HFFc6 (cell line): Measurements from ENCODE around the gene SMIM33. TPM values are rescaled to one million over a fixed set of nuclear protein-coding genes. Genes with fewer than 3 reads are reported as not detected.
A peak's percentile ranks its signal among the peaks of the same experiment; 100 is the strongest.
"Not testable (repeated sequence)": the region's sequence is repeated elsewhere in the genome, so short reads cannot be mapped to it uniquely, and the experiment has no call there.

Experiments
- DNase-seq: peaks from one replicate; pipeline ENCODE4 v3.0.0-alpha.2; 2018
- H3K27ac Mint-ChIP-seq: 2 replicates; pipeline ENCODE4 v1.8.0; 2020; ENCODE audit warnings: mild to moderate bottlenecking, mixed read lengths
- H3K27me3 Mint-ChIP-seq: 2 replicates; pipeline ENCODE4 v1.8.0; 2021; ENCODE audit warnings: mild to moderate bottlenecking, moderate library complexity, mixed read lengths; ENCODE audit not compliant: insufficient read depth
- H3K36me3 Mint-ChIP-seq: 2 replicates; pipeline ENCODE4 v1.8.0; 2021; ENCODE audit warnings: low read depth, mixed read lengths
- H3K4me1 Mint-ChIP-seq: 2 replicates; pipeline ENCODE4 v1.8.0; 2020; ENCODE audit warnings: low read depth, mixed read lengths
- H3K4me3 Mint-ChIP-seq: 2 replicates; pipeline ENCODE4 v1.8.0; 2020; ENCODE audit warnings: mild to moderate bottlenecking, moderate library complexity, mixed read lengths
- H3K9me3 Mint-ChIP-seq: 2 replicates; pipeline ENCODE4 v1.8.0; 2020; ENCODE audit warnings: mild to moderate bottlenecking, mixed read lengths
- total RNA-seq, 6 experiments: library from RNA; stranded (reverse); fragmentation: NEBNext Ultra II Directional; extraction: Animal tissue kit (Norgen Biotek cat#: 25700); gene quantifications; 2 replicates in 1 of 6; 3 replicates in 5 of 6; pipeline ENCODE4 v1.2.3, GENCODE V29; 2021
- TF ChIP-seq, protein P1 (sequence below): fragments of 200-600 bp; sonication (generic); IDR thresholded peaks from 2 replicates; pipeline ENCODE4 v1.5.0; 2021; ENCODE audit warnings: antibody characterized with exemption, mild to moderate bottlenecking

SMIM33 gene
- total RNA-seq, 6 experiments from 2014 or later: not detected

DNA sequence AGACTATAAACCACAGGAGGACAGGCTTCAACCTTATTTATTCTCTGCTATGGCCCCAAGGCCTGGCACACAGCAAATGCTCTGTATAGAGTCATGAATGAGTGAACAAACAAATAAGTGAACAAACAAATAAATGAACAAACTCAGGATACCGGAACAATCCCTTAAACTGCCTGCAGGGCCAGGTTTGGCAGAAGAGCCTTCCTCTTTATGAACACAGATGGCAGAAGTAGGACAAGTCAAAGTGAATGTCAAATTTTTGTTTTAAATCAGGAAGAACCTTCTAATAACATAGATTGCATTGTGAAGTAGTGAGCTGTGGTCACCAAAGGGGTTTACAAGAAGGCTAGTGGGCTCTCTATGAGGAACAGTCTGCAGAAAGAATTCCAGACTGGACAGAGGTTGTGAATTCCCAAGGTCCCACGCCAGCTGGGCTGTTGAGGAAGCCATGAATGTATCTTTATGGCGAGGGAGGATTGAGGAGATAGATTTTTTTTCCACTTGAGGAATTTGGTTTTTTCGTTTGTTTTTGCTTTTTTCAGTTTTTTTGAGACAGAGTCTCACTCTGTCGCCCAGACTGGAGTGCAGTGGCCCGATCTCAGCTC is 42.1 kb downstream of the SMIM33 start:
- H3K4me3 Mint-ChIP-seq: no peak overlapping the region
- peaks cover 8% of the 10 kb centered on the region for H3K27me3 Mint-ChIP-seq
- H3K4me1 Mint-ChIP-seq: peaks cover 24% of the 10 kb centered on the region
- H3K36me3 Mint-ChIP-seq: peaks cover 6% of the 10 kb centered on the region; the same call in 1 of the 2 replicates
- TF ChIP-seq, protein P1, sequence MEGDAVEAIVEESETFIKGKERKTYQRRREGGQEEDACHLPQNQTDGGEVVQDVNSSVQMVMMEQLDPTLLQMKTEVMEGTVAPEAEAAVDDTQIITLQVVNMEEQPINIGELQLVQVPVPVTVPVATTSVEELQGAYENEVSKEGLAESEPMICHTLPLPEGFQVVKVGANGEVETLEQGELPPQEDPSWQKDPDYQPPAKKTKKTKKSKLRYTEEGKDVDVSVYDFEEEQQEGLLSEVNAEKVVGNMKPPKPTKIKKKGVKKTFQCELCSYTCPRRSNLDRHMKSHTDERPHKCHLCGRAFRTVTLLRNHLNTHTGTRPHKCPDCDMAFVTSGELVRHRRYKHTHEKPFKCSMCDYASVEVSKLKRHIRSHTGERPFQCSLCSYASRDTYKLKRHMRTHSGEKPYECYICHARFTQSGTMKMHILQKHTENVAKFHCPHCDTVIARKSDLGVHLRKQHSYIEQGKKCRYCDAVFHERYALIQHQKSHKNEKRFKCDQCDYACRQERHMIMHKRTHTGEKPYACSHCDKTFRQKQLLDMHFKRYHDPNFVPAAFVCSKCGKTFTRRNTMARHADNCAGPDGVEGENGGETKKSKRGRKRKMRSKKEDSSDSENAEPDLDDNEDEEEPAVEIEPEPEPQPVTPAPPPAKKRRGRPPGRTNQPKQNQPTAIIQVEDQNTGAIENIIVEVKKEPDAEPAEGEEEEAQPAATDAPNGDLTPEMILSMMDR: 0 out of 2 replicates have a peak, but pooled peaks have one; percentile 8
- no peaks in the 10 kb centered on the region for H3K9me3 Mint-ChIP-seq
- no peak overlapping the region for H3K27ac Mint-ChIP-seq
- peak; percentile 7 for DNase-seq

DNA sequence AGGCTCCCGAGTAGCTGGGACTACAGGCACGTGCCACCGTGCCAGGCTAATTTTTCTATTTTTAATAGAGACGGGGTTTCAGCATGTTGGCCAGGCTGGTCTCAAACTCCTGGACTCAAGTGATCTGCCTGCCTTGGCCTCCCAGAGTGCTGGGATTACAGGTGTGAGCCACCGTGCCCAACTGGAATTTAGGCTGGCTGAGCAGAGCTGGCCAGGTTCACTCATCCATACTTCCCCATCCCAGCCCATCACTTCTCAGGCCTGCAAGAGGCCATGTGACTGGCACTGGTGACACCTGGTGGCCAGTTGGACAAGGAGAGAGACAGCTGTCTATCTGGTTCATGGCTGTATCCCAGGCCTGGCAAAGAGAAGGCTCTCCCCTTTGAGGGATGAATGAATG is 42.6 kb downstream of the SMIM33 start:
- not testable (repeated sequence) for H3K36me3 Mint-ChIP-seq, H3K27ac Mint-ChIP-seq, H3K27me3 Mint-ChIP-seq, H3K9me3 Mint-ChIP-seq, H3K4me3 Mint-ChIP-seq
- peaks cover 29% of the 10 kb centered on the region for H3K4me1 Mint-ChIP-seq
- peak; percentile 72 for DNase-seq
- TF ChIP-seq, protein P1: peak; percentile 88

GRCh38 chr5:139513852-139514485 is 43.2 kb downstream of the SMIM33 start:
- Mint-ChIP-seq H3K36me3 (peaks cover 6% of the 10 kb centered on the region; the same call in 1 of the 2 replicates), H3K27ac (no peak overlapping the region), H3K4me1 (peaks cover 35% of the 10 kb centered on the region), H3K9me3 (no peaks in the 10 kb centered on the region), H3K4me3 (no peak overlapping the region), H3K27me3 (peaks cover 4% of the 10 kb centered on the region; the same call in 1 of the 2 replicates)
- DNase-seq: no peak
- TF ChIP-seq, protein P1: peak; percentile 60

- TF ChIP-seq, protein P1: no peak
- peaks cover 4% of the 10 kb centered on the region; the same call in 1 of the 2 replicates for H3K27me3 Mint-ChIP-seq
- peaks cover 6% of the 10 kb centered on the region; the same call in 1 of the 2 replicates for H3K36me3 Mint-ChIP-seq
- H3K27ac Mint-ChIP-seq: no peak overlapping the region
- no peaks in the 10 kb centered on the region for H3K9me3 Mint-ChIP-seq
- H3K4me1 Mint-ChIP-seq: peaks cover 37% of the 10 kb centered on the region
- no peak overlapping the region for H3K4me3 Mint-ChIP-seq
- DNase-seq: no peak
These were observed 43.7 kb downstream of the SMIM33 start for GRCh38 chr5:139514486-139514856.

GRCh38 chr5:139517683-139518564 is 47.1 kb downstream of the SMIM33 start:
- TF ChIP-seq, protein P1: peak; percentile 100
- Mint-ChIP-seq H3K4me1 (peaks cover 34% of the 10 kb centered on the region), H3K4me3 (peak overlapping the region; percentile 90), H3K9me3 (no peaks in the 10 kb centered on the region), H3K27me3 (0 out of 2 replicates have a peak, but pooled peaks cover 2% of the 10 kb centered on the region), H3K27ac (peak overlapping the region; percentile 87), H3K36me3 (no peaks in the 10 kb centered on the region)
- peak; percentile 78 for DNase-seq

Other genes starting within 250 kb of the SMIM33 start
- gene MATR3, start 177.3 kb upstream of the SMIM33 start, total RNA-seq: 100 to 1,000 TPM; 117 to 179 (median 140) TPM
- 10 to 100 TPM; 55.1 to 64.8 (median 59.8) TPM for gene PAIP2, start 129.2 kb upstream of the SMIM33 start, total RNA-seq
- not detected for gene SLC23A1, start 87.7 kb upstream of the SMIM33 start, total RNA-seq
- gene MZB1, start 81.1 kb upstream of the SMIM33 start, total RNA-seq: under 1 TPM in 2 of 6 experiments, not detected in 4; 0.14 to 0.20 TPM
- 1 to 10 TPM; 2.8 to 5.3 (median 5.1) TPM for gene PROB1, start 75.9 kb upstream of the SMIM33 start, total RNA-seq
- gene SPATA24, start 66.9 kb upstream of the SMIM33 start, total RNA-seq: 1 to 10 TPM; 4.0 to 6.9 (median 5.2) TPM
- gene DNAJC18, start 31.5 kb upstream of the SMIM33 start, total RNA-seq: 10 to 100 TPM; 14.3 to 19.9 (median 18.2) TPM
- gene ECSCR, start 8.3 kb upstream of the SMIM33 start, total RNA-seq: under 1 TPM; 0.28 to 0.91 (median 0.83) TPM
- 10 to 100 TPM; 68.8 to 99.6 (median 87.9) TPM for gene STING1, start 11.8 kb downstream of the SMIM33 start, total RNA-seq
- gene UBE2D2, start 90.3 kb downstream of the SMIM33 start, total RNA-seq: 100 to 1,000 TPM; 113 to 144 (median 123) TPM
- 10 to 100 TPM; 46.4 to 58.5 (median 49.2) TPM for gene CXXC5, start 177.3 kb downstream of the SMIM33 start, total RNA-seq